HepG2 (cell line): Measurements from ENCODE around the gene DPY19L3. TPM values are rescaled to one million over a fixed set of nuclear protein-coding genes. Genes with fewer than 3 reads are reported as not detected.
A peak's percentile ranks its signal among the peaks of the same experiment; 100 is the strongest.

Source experiments
- ASH2L ChIP-seq: fragments of 300-600, 200-600 bp; sonication (generic); IDR thresholded peaks from 2 replicates; pipeline ENCODE4 v1.7.0; 2017; ENCODE audit warnings: low read depth, mild to moderate bottlenecking, moderate library complexity, mixed read lengths, low read length; ENCODE audit not compliant: insufficient read length
- MLLT10 ChIP-seq: sonication (generic); formaldehyde crosslinking; IDR thresholded peaks from 2 replicates; pipeline ENCODE4 v1.4.0; 2020; ENCODE audit warnings: missing genetic modification reagents
- RBAK ChIP-seq: sonication (generic); formaldehyde crosslinking; IDR thresholded peaks from 2 replicates; pipeline ENCODE4 v1.5.1; 2020; ENCODE audit warnings: mild to moderate bottlenecking, missing genetic modification reagents
- RNF2 ChIP-seq: fragments of 450-650 bp; conservative IDR thresholded peaks from 2 replicates; pipeline ENCODE4 v1.6.1; 2016; ENCODE audit warnings: low read depth
- SAP130 ChIP-seq: IDR thresholded peaks from 2 replicates; pipeline ENCODE4 v1.6.1; 2016; ENCODE audit warnings: low read depth
- ZBTB38 ChIP-seq: sonication (generic); formaldehyde crosslinking; IDR thresholded peaks from 2 replicates; pipeline ENCODE4 v1.5.1; 2020; ENCODE audit warnings: mild to moderate bottlenecking, missing genetic modification reagents
- ZNF121 ChIP-seq: sonication (generic); formaldehyde crosslinking; IDR thresholded peaks from 2 replicates; pipeline ENCODE4 v1.5.0; 2020; ENCODE audit warnings: mild to moderate bottlenecking, missing genetic modification reagents
- ZNF460 ChIP-seq: sonication (generic); formaldehyde crosslinking; IDR thresholded peaks from 2 replicates; pipeline ENCODE4 v1.5.1; 2020; ENCODE audit warnings: missing genetic modification reagents, mild to moderate bottlenecking, borderline replicate concordance
- ZNF781 ChIP-seq: sonication (generic); formaldehyde crosslinking; IDR thresholded peaks from 2 replicates; pipeline ENCODE4 v1.5.1; 2020; ENCODE audit warnings: borderline replicate concordance, mild to moderate bottlenecking, missing genetic modification reagents; ENCODE audit errors: not compliant biosample characterization
- polyA plus RNA-seq, 8 experiments: library from polyadenylated mRNA; depleted of rRNA in 3 of 8; stranded (reverse) in 7 of 8; unstranded in 1 of 8; fragments of >200 nt; fragmentation: Illumina TruSeq in 4 of 8; extraction: Trizol in 4 of 8; gene quantifications; 2 replicates each; pipeline versions ENCODE4 v1.2.1 to v1.2.3, GENCODE V29; 2011 to 2016; ENCODE audit warnings: low read depth in 4 of 8, missing spikeins in 1 of 8, mixed read lengths in 1 of 8; ENCODE audit not compliant: insufficient read depth in 1 of 8
- total RNA-seq, 5 experiments: library from RNA; depleted of rRNA; stranded (reverse); fragments of >200 nt; fragmentation: Illumina TruSeq; extraction: Trizol; gene quantifications; 2 replicates each; pipeline ENCODE4 v1.2.3, GENCODE V29; 2016; ENCODE audit warnings: low read depth in 1 of 5
- TF ChIP-seq, protein P1 (sequence below): sonication (generic); formaldehyde crosslinking; IDR thresholded peaks from 2 replicates; pipeline ENCODE4 v1.5.0; 2020; ENCODE audit warnings: mild to moderate bottlenecking, missing genetic modification reagents
- TF ChIP-seq, protein P2 (sequence below): sonication (generic); formaldehyde crosslinking; IDR thresholded peaks from 2 replicates; pipeline ENCODE4 v1.5.0; 2020; ENCODE audit warnings: mild to moderate bottlenecking, missing genetic modification reagents

The DPY19L3 gene
- total and polyA plus RNA-seq, 2 of the 13 experiments (the other 11 are each of a cell fraction or from before 2014, with no cell fraction given): 21.6 to 25.2 TPM

DNA sequence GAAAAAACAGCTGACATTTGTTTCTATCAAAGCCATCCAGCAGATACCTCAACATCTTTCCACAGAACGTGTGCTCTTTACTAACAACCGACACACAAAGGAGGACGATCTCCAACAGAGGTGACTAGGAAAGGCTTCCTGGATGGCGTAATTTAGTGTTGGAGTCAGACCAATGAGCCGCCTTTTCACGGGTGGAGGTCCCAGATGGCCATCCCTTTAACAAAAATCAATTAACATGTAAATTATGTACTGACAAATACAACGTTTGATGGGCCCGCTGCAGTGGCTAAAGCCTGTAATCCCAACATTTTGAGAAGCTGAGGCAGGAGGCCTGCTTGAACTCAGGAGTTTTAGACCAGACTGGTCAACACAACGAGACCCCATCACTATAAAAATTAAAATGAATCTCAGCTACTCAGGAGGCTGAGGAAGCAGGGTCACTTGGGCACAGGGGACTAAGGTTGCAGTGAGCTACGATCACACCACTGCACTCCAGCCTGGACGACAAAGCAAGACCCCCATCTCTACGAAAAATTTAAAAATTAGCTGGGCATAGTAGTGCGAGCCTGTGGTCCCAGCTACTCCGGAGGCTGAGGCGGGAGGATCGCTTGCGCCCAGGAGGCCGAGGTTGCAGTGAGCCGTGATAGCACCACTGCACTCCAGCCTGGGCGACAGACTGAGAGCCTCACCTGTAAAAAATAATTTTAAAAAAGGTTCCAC is 1.2 kb upstream of the DPY19L3 start (continued):
- TF ChIP-seq, protein P1, sequence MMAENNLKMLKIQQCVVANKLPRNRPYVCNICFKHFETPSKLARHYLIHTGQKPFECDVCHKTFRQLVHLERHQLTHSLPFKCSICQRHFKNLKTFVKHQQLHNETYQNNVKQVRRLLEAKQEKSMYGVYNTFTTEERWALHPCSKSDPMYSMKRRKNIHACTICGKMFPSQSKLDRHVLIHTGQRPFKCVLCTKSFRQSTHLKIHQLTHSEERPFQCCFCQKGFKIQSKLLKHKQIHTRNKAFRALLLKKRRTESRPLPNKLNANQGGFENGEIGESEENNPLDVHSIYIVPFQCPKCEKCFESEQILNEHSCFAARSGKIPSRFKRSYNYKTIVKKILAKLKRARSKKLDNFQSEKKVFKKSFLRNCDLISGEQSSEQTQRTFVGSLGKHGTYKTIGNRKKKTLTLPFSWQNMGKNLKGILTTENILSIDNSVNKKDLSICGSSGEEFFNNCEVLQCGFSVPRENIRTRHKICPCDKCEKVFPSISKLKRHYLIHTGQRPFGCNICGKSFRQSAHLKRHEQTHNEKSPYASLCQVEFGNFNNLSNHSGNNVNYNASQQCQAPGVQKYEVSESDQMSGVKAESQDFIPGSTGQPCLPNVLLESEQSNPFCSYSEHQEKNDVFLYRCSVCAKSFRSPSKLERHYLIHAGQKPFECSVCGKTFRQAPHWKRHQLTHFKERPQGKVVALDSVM (CRISPR knock-in tag): peak; percentile 99
- TF ChIP-seq ZBTB38 (CRISPR knock-in tag) (peak; percentile 74; the same call in 1 of the 2 replicates), ZNF121 (CRISPR knock-in tag) (peak; percentile 45; the same call in 1 of the 2 replicates), ZNF460 (CRISPR knock-in tag) (no peak), RNF2 (no peak), ZNF781 (CRISPR knock-in tag) (peak; percentile 22), SAP130 (CRISPR knock-in tag) (0 out of 2 replicates have a peak, but pooled peaks have one; percentile 10), MLLT10 (no peak), ASH2L (no peak), RBAK (no peak)
- TF ChIP-seq, protein P2, sequence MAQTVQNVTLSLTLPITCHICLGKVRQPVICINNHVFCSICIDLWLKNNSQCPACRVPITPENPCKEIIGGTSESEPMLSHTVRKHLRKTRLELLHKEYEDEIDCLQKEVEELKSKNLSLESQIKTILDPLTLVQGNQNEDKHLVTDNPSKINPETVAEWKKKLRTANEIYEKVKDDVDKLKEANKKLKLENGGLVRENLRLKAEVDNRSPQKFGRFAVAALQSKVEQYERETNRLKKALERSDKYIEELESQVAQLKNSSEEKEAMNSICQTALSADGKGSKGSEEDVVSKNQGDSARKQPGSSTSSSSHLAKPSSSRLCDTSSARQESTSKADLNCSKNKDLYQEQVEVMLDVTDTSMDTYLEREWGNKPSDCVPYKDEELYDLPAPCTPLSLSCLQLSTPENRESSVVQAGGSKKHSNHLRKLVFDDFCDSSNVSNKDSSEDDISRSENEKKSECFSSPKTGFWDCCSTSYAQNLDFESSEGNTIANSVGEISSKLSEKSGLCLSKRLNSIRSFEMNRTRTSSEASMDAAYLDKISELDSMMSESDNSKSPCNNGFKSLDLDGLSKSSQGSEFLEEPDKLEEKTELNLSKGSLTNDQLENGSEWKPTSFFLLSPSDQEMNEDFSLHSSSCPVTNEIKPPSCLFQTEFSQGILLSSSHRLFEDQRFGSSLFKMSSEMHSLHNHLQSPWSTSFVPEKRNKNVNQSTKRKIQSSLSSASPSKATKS (CRISPR knock-in tag): no peak
